GM19397 (cell line): ENCODE data around the gene ZNF275.
"Not testable (repeated sequence)": the region's sequence is repeated elsewhere in the genome, so short reads cannot be mapped to it uniquely, and the experiment has no call there.

Source experiments
- ATAC-seq: cut with Tn5 transposase; IDR thresholded peaks from one replicate; pipeline ENCODE4 v1.9.1; 2021; ENCODE audit warnings: mild to moderate bottlenecking, moderate library complexity; ENCODE audit not compliant: unreplicated experiment

Gene ZNF275

GRCh38 chrX:153318811-153319210 is 15.1 kb upstream of the ZNF275 start:
- no peak for ATAC-seq

- no peak for ATAC-seq
Observed at GRCh38 chrX:153319295-153320046, 14.5 kb upstream of the ZNF275 start.

DNA sequence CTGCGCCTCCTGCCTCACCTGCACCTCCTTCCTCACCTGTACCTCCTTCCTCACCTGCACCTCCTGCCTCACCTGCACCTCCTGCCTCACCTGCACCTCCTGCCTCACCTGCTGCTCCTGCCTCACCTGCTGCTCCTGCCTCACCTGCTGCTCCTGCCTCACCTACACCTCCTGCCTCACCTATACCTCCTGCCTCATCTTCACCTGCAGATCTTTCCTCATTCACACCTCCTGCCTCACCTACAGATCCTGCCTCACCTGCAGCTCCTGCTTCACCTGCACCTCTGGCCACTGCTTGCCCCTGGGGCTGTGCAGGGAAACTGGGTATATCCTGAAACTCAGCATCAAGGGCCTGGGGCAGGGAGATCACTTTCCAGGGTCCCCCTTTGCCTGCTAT is 13.9 kb upstream of the ZNF275 start:
- ATAC-seq = not testable (repeated sequence)

DNA sequence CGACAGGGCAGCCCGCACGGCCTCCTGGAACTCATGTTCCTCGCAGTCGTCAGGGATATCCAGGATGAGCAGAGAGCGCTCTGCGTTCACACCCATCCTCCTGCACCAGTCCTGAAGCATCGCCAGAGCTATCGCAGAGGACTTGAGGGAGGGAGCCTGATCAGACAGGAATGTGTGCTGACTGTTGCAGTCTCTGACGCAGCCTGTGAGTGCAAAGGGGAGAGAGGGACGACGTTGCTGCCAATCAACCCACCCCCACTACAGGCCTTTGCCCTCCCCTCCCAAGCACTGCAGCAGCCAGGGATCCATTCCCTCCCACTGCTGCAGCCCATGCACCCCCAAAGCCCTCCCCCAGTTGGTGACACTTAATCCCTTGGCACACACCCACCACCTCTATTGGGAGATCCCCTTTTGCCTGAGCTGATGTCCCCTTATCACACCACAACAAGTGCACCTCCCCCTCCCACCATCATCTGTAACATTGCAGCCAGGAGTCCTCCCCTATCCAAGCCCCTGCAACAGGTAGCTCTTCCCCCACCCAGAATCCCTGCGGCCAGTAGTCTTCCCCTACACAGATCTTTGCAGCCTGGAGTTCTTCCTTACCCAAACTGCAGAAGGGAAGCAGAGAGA is 13.3 kb upstream of the ZNF275 start:
- no peak for ATAC-seq

DNA sequence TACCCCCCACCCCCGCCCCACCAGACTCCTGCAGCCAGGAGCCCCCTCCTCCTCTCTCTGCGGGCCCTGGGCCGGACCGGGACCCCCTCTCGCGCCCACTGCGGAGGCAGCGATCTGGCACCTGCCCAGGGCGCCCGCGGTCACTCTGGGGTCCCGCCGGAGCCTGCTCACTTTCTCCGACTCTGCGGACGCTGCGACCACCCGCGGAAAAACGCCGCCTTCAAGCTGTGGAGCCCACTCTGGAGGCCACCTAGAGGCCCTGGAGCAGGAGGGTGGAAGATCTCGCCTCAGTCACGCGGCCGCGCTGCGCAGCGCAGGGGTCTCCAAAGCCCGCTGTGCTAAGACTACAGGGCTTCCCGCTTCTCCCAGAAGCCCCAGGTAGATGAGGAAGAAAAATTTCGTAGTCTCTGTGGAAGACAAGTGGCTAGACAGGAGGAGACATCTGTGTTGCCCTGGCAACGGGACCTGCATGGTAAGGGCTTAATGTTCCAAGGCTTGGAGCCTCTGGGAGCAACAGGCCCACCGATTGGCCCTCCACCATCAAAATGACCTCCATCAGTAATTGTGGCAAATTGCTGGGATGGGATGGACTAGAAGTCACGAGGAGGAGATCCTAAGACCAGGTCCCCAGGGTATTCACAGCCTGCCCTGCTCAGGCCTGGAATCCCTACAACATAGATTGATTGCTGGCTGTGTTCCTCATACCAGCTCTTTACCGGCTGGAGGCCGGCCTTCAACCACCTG is 12.4 kb upstream of the ZNF275 start, which contains the start of gene PNMA6F:
PNMA6F (minus strand) TSS at position 387 of the 744 bp plus-strand sequence. CDS start 1,093 bp downstream, outside the sequence.
- no peak for ATAC-seq

DNA sequence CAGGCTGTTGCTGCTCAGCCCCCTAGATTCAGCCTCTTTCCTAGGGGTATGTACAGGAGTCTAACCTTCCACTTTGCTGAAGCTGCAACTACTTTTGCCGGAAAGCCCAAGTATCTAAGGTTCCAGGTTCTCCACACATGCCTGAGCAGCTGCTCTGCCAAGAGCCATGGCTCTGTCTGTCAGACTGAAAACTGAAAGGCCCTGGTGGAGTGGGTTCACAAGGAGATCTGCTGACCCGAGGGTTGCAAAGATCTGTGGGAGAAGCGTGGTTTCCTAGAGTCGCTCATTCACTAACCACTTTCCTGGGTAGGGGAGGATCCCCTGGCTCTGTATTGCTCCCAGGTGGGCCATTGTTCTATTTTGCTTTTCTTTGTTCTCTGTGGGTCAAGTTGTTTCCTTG is 6.4 kb upstream of the ZNF275 start:
- no peak for ATAC-seq

DNA sequence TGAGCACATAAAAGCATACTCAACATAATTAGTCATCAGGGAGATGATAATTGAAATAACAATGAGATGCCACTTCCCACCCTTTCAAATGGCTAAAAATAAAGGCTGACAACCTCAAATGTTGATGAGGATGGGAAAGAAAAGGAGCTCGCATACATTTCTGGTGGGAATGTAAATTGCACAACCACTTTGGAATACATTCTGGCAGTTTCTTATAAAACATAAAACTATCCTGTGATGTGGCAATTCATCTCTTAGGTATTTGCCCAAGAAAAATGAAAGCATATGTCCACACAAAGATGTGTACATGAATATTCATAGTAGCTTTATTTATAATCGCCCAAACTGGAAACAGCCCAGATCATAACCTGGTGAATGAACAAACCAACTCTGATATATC is 687 bp upstream of the ZNF275 start:
- no peak for ATAC-seq

GRCh38 chrX:153334654-153335295 is 822 bp downstream of the ZNF275 start:
- ATAC-seq = no peak

DNA sequence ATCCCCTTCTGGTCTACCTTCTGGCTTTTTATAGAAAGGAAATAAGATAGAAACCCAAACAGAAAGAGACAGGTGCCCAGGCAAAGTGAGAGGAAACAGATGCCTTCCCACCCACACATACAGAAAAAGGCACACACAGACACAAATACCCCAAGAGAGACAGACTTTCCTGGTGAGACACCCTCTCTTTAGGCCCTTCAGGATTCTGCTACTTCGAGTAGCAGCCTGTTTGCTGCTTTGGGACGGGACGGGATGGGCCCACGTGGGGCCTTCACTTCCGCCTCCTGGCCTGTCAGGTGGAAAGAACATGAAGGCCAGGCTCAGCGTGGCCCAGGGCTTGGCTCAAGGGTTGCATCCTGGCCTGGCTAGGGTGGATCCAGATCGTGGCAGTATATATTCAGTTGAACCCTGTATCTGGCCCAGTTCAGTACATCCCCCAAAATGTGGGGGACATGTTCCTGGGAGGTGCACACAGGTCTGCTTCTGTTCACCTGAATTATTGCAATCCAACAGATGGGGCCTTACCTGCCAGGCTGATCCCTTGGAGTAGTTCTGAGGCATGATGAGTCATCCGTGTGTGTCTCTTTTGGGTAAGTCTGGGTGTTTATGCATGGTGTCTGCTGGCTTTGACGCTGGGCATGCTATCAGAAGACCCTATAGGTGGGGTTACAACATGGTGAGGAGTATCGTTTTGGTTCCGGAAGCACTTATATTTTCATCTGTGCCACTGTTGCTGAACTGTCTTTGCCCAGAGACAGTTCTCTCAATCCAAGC is 2.4 kb downstream of the ZNF275 start:
- peak; percentile 39 for ATAC-seq

- no peak for ATAC-seq
Observed at GRCh38 chrX:153336988-153337387, 3.0 kb downstream of the ZNF275 start.

DNA sequence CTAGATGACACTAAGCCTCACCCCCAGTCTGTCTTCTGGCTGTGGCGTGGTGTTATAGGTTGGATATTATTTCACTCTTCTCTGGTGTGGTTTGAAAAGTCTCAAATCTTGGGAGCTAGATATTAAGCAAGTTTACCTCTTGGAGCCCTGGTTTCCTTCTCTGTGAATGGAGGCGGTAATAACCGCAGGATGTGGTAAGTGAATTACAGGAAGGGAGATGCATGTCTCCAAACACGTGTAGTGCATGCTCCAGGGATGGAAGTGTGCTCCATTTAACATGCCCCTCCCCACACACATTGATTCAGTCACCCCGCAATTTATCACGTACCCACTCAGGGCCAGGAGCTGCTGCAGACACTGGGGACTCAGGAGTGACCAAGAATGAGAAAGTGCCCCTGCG is 4.9 kb downstream of the ZNF275 start:
- no peak for ATAC-seq

GRCh38 chrX:153339662-153340061 is 5.7 kb downstream of the ZNF275 start:
- ATAC-seq = no peak

- ATAC-seq = no peak
Observed at GRCh38 chrX:153340111-153340510, 6.2 kb downstream of the ZNF275 start.

GRCh38 chrX:153342762-153343558 is 9.0 kb downstream of the ZNF275 start:
- no peak for ATAC-seq

GRCh38 chrX:153343674-153344073 is 9.7 kb downstream of the ZNF275 start:
- no peak for ATAC-seq

DNA sequence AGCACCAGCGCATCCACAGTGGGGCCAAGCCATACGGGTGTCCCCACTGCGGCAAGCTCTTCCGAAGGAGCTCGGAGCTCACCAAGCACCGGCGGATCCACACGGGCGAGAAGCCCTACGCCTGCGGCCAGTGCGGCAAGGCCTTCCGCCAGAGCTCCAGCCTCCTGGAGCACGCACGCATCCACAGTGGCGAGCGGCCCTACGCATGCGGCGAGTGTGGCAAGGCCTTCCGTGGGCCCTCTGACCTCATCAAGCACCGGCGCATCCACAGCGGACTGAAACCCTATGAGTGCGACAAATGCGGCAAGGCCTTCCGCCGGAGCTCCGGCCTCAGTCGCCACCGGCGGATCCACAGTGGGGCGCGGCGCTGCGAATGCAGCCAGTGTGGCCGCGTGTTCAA is 13.6 kb downstream of the ZNF275 start:
- no peak for ATAC-seq

DNA sequence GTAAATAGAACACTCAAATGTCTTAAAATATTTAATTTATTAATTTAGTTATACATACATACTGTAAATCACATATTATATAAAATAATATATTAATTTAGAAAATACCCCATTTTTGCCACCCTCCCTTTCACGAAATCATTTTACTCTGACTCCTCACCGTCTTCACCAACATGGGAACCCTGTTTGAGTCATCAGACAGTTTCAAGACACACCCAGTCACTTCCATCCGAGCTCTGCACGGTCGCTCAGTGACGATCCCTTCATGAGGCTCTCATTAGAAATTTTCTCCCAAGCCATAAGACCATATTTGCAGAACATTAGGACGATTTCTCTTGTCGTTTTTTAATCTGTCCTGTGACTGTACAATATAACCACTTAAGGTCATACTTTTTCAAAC is 14.5 kb downstream of the ZNF275 start:
- ATAC-seq = no peak

DNA sequence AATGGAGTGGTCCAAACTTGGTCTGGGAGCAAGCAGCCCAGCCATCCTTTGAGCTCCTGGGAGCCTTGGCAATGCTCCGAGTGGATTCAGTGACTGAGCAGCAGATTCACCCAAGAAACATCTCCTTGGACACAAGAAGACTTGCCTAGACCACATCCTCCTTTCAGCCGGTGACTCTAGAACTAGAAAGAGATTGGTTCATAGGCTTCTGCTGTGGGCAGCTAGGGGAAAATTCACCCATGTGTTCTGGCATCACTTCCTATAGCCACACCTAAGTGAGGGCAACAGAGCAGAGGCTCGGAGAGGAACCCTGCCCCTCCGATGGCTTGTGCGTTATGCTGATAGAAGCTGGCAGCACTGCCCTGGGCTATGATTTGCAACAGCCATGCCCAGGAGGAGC is 16.0 kb downstream of the ZNF275 start:
- no peak for ATAC-seq

- no peak for ATAC-seq
Observed at GRCh38 chrX:153351981-153352380, 18.0 kb downstream of the ZNF275 start.

DNA sequence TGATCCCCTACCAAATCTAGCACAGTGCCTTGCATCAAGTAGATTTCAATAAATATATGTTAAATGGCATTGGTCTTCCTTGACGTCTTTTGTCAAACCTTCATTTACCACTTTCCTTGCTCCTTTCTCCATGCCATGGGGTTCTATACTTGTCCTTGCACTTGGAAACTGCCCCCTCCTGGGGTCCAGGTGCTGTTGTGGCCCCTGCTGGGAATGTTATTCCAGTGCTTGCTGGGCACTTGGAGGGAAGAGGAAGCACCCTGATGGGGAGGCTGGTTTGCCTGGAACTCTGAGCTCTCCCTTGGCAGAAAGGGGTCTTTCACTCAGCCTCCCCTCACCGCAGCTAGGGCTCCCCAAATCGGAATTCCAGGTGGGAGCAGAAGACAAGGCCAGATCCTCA is 18.9 kb downstream of the ZNF275 start:
- no peak for ATAC-seq
